Peyer's patch (tissue), 4 donors: Measurements from ENCODE around the gene KYNU.

Experiments used
- POLR2A ChIP-seq, 2 donors: fragments of 450-650 bp; IDR thresholded peaks; one replicate each; pipeline ENCODE4 v1.5.1; 2017; ENCODE audit warnings: antibody characterized with exemption in 2 of 2, mild to moderate bottlenecking in 2 of 2, moderate library complexity in 2 of 2
- TF ChIP-seq, protein P1 (sequence below), 6 experiments: fragments of 450-650 bp in 4 of 6; fragments of 200-600 bp in 2 of 6; sonication (generic) in 1 of 6; IDR thresholded peaks; one replicate each; pipeline ENCODE4 v1.5.1; 2017 to 2019; ENCODE audit warnings: antibody characterized with exemption in 6 of 6, mild to moderate bottlenecking in 3 of 6, moderate library complexity in 1 of 6

DNA sequence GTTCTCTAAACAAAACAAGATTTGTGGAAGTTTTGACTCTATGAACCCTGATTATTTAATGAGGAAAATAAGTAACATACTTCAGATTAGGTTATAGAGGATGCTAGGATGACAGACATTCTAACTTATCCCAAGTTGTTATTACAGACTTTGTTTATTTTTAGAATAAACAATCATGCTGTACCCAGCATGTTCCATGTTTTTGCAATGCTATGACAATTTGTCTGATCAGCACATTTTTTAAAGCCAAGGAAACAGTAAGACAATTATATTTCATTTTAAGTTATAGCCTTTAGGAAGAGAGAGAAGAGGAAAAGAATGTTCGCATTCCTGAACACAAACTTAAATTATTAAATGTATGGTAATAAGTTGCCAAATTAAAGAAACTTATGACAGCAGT, 119.8 kb downstream of the KYNU start:
- TF ChIP-seq, protein P1, sequence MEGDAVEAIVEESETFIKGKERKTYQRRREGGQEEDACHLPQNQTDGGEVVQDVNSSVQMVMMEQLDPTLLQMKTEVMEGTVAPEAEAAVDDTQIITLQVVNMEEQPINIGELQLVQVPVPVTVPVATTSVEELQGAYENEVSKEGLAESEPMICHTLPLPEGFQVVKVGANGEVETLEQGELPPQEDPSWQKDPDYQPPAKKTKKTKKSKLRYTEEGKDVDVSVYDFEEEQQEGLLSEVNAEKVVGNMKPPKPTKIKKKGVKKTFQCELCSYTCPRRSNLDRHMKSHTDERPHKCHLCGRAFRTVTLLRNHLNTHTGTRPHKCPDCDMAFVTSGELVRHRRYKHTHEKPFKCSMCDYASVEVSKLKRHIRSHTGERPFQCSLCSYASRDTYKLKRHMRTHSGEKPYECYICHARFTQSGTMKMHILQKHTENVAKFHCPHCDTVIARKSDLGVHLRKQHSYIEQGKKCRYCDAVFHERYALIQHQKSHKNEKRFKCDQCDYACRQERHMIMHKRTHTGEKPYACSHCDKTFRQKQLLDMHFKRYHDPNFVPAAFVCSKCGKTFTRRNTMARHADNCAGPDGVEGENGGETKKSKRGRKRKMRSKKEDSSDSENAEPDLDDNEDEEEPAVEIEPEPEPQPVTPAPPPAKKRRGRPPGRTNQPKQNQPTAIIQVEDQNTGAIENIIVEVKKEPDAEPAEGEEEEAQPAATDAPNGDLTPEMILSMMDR (IDR thresholded peaks at IDR 0.05): no peak
- TF ChIP-seq POLR2A (IDR thresholded peaks at IDR 0.05): no peak
